ENCODE data around the gene SLC2A4.

The SLC2A4 gene

DNA sequence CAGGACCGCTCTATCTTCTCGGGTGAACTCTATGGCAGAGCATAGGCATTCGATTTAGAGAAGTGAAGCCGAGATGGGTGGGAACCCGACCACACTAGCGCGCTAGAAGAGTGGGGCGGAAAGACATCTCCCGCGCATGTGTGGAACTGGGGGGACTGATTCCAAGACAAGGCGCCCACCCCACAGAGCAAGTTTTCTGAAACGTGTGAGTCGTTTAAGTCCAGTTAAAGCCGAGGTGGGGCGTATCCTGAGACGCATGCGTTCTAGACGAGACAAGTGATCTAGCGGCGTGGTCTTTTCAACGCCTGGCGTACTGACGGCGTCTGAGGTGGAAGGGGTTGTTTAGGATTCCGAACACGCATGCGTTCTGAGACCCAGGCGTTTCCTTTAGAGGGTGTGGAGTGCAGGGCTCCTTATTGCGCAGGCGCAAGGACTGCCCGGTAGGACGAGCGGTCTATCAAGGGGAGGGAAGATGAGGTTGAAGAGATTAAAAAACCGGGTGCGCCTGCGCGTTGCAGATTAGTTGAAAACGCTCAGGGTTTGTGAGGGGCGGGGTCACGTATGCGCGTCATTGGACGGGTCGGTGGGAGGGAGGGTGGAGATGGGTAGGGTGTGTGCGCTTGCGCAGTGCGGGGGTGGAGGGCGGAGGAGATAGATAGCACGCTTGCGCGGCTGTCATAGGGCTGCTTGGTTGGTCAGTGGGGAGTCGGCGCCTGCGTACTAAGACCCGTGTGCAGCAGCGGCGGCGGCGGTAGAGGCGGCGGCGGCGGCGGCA is 25.6 kb downstream of the SLC2A4 start, which contains the start of gene EIF5A:
Gene EIF5A, plus strand, starts transcription at position 718 of the 775 bp plus-strand sequence. CDS start 2,008 bp downstream, outside the sequence.
- peak; percentile 99 for DNase-seq (ENCODE audit: low spot score)

- no peak for DNase-seq (ENCODE audit: low spot score)
Measured at GRCh38 chr17:7307686-7308624, 26.4 kb downstream of the SLC2A4 start.

- peak; percentile 63 for DNase-seq (ENCODE audit: low spot score)
Measured at GRCh38 chr17:7308625-7309433, 27.3 kb downstream of the SLC2A4 start.

DNA sequence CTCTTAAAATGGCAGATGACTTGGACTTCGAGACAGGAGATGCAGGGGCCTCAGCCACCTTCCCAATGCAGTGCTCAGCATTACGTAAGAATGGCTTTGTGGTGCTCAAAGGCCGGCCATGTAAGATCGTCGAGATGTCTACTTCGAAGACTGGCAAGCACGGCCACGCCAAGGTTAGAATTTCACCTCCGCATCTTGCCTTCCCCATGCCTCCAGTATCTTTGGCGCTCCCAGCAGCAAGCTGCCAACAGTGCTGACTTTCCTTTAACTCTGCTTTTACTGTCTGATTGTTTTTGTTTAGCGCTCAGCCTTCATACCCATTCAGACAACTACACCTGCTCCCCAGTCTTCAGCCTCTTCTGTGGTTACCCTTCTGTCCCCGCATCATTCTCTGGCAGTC is 28.1 kb downstream of the SLC2A4 start:
- no peak for DNase-seq (ENCODE audit: low spot score)

- no peak for DNase-seq (ENCODE audit: low spot score)
Measured at GRCh38 chr17:7311110-7311705, 29.7 kb downstream of the SLC2A4 start.

- DNase-seq (ENCODE audit: low spot score) = no peak
Measured at GRCh38 chr17:7312432-7313087, 31.0 kb downstream of the SLC2A4 start.

DNA sequence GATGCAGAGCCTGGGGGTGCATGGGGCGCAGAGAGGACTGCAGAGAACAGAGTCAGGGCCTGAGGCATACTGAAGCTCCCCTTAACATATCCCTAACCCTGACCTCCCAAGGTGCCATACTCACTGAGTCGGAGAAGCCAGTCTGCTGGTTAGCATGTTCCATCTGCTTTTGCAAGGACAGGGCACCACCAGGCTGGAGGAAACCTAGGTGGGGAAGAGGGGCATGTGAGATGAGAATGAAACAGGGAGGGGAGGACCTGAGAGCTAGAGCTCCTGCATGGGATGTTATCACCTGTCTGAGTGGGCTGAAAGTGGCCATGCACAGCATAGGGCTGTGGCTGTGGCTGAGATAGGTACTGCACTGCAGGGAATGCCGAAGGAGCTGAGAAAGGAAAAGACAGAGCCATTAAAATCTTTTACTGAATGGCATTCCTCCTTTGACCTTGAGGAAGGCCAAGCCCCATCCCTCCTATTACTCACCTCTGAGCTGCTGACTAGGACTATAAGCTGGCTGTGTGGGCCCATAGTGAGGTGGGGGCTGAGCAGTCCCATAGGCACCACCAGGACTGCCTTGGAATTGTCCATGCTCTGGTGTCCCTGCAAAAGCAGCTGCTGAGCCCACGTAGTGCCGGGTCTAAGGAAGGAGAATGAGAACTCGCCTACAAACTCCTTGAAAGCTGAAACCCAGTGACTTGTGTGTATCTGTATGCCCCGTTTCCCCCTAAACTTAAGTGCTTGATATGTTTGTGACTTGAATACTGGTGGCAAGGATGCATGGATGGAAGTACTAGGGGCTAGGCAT is 31.8 kb downstream of the SLC2A4 start:
- DNase-seq (ENCODE audit: low spot score) = no peak

- no peak for DNase-seq (ENCODE audit: low spot score)
Measured at GRCh38 chr17:7313890-7314718, 32.6 kb downstream of the SLC2A4 start.

DNA sequence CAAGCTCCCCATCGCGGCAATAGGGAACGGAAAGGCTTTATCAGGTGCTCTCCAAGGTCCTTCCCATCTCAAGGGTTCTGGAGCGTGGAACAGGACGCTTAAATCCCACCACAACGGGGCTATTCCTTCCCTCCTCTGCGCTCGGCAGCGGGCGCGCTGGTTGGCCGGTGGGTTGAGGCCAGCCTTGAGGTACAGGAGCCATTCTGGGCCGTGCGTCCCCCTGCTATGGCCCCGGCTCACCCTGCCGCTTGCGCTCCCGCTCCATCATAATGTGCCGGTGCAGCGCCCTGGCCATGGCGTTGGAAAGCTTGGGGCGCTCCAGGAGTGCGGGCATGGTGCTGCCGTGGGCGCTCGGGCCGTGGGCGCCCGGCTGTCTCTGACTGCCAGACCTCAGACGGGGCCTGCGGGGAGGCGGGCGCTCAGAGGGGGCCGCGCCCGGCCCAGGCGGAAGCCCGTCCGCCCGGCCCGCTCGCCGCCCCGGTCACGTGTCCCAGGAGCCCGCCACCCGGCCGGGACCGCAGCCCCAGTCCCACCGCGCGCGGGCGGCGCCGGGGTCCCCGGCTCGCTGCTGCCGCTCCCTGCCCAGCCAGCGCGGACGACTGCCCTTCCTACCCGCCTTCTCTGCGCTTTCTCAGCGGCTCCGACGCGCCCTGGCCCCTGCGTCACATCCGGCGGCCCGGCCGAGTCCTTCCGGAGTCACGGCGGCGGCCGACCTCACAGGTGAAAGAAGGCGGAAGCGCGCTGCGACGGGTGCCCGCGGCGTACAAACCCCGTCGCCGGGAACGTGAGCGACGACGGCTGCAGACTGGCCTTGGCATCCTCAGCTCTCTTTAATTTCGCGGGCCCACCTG is 33.4 kb downstream of the SLC2A4 start, which contains the start of gene GPS2:
Gene GPS2, minus strand, starts transcription at position 642 of the 851 bp plus-strand sequence. Its CDS starts 308 bp downstream, at position 334.
- peak; percentile 82 for DNase-seq (ENCODE audit: low spot score)

DNA sequence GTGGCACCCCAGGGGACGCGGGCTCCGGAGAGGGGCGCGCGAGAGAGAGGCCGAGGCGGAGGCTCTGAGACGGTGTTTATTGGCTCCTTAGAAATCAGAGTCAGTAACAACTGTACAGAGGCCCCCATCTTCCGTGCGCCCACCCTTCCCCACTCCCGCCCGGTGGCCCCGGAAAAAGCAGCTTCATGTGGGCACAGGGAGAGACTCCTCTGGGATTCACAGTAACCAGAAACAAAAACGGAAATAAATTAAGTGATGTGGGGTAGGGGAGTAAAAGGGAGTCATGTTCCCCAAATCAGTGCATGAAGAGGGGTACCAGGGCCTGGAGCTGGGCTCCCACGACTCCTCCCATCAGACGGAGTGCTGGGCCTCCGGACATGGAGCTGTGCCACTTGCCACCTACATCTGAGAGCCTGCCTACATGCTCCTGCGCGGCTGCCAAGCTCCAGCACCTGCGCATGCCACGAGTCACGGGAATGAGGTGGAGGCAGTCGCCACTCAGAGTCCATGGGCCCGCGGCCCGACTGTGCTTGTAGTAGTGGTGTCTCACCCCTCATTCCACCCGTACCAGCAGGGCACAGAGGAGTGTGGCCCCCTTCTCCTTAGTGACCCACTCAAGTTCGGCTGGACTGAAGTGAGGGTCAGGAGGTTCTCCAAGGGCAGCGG is 34.2 kb downstream of the SLC2A4 start:
- no peak for DNase-seq (ENCODE audit: low spot score)

DNA sequence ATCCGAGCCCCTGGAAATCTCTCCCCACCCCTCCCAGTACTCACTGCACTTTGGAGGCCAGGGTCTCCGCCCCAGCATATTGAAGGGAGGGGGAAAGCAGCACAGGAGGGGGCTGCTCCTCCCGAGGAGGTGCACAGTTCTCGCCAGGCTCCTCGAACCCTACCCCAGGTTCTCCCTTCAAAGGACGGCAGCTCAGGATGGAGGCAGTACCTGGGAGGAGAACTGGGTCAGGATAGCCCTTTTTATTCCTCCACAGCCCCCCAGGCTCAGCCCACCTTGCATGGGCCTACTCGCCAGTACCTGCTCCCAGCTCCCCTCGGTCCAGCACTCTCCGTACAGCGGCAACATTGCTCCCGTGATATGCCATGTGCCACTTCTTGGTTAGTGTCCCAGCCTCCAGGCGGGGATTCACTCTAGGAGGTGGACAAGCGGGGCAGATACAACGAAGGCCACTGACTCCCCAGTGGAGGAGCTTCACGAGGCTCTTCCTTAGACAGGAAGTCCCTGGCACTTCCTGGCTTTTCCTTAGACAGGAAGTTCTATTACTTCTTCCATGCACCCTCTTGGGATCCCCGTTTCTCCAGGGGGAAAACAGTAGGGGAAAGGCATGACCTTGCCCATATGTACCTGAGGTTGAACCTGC is 35.8 kb downstream of the SLC2A4 start:
- DNase-seq (ENCODE audit: low spot score) = no peak

- no peak for DNase-seq (ENCODE audit: low spot score)
Measured at GRCh38 chr17:7318121-7318860, 36.8 kb downstream of the SLC2A4 start.

DNA sequence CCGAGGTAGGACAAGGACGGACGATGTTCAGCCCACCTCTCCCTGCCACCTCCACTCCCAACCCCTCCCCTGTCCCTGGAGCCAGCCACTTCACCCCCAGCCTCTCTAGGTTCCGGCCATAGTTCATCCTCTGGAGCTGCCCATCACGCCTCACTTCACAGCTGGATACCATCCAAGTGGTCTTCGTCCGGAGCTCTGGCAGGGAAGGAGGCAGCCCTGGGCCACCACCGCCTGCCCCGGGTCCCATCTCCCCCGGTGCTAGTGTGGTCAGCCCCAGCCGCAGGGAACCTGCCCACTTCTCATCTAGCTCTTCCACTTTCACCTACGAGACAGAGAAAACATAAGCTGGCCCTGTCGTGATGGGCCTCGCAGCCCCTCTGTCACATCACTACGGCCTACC is 39.9 kb downstream of the SLC2A4 start:
- DNase-seq (ENCODE audit: low spot score) = no peak

DNA sequence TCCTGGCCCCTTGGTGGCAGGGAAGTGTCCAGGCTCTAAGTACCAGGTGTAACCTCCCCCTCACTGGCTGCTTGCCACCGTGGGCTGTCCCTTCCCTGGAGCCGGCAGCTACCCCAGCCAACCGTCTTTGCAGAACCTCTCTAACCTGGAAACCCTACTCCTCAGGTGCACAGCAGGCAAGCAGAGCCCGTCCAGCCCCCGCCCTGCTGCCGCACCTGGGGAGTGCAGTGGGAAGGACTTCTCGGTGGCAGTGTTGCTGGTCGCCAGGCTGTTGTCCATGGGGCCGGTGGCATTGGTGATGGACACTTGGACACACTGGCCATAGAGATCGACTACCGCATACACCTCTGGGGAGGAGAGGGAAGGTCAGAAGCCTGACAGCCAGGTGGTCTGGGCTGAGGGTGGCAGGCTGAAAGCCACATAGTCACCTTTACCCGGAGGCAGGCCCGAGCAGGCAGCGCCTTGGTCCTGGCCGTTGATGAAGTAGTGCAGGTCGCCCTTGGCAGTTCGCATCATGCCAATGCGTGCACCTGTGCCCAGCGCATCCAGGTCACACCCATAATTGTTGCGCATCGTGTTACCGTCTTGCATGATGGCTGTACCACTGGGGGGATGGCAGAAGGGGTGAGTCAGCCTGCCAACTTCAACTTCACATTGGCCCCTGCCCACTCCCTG is 41.1 kb downstream of the SLC2A4 start:
- DNase-seq (ENCODE audit: low spot score) = no peak

GRCh38 chr17:7323731-7324437 is 42.4 kb downstream of the SLC2A4 start:
- no peak for DNase-seq (ENCODE audit: low spot score)
